ENCODE measurements around the gene CIRBP.

Gene CIRBP

GRCh38 chr19:1268226-1269064, 687 bp upstream of the CIRBP start:
- no peak for DNase-seq (ENCODE audit: low read depth)
- TF ChIP-seq CTCF (IDR thresholded peaks at IDR 0.05; ENCODE audit: insufficient read depth, low read depth, low read length, missing control alignments), result no peak
- peak overlapping the region; percentile 25 for H3K4me3 ChIP-seq (ENCODE audit: low read depth, low read length)

- peak; percentile 92 for DNase-seq (ENCODE audit: low read depth)
- H3K4me3 ChIP-seq (ENCODE audit: low read depth, low read length), result peak overlapping the region; percentile 98
- no peak for TF ChIP-seq CTCF (IDR thresholded peaks at IDR 0.05; ENCODE audit: insufficient read depth, low read depth, low read length, missing control alignments)
Measured at GRCh38 chr19:1269478-1270212, 513 bp downstream of the CIRBP start.

- H3K4me3 ChIP-seq (ENCODE audit: low read depth, low read length), result peak overlapping the region; percentile 98
- TF ChIP-seq CTCF (IDR thresholded peaks at IDR 0.05; ENCODE audit: insufficient read depth, low read depth, low read length, missing control alignments), result no peak
- DNase-seq (ENCODE audit: low read depth), result no peak
Measured at GRCh38 chr19:1270213-1270853, 1.2 kb downstream of the CIRBP start.

- no peak for TF ChIP-seq CTCF (IDR thresholded peaks at IDR 0.05; ENCODE audit: insufficient read depth, low read depth, low read length, missing control alignments)
- no peak for DNase-seq (ENCODE audit: low read depth)
- H3K4me3 ChIP-seq (ENCODE audit: low read depth, low read length), result peak overlapping the region; percentile 98
Measured at GRCh38 chr19:1270854-1271527, 1.9 kb downstream of the CIRBP start.

GRCh38 chr19:1271528-1272422, 2.6 kb downstream of the CIRBP start:
- TF ChIP-seq CTCF (IDR thresholded peaks at IDR 0.05; ENCODE audit: insufficient read depth, low read depth, low read length, missing control alignments), result no peak
- no peak for DNase-seq (ENCODE audit: low read depth)
- H3K4me3 ChIP-seq (ENCODE audit: low read depth, low read length), result no peak overlapping the region
